ENCODE results near the gene SPRED2.

DNA sequence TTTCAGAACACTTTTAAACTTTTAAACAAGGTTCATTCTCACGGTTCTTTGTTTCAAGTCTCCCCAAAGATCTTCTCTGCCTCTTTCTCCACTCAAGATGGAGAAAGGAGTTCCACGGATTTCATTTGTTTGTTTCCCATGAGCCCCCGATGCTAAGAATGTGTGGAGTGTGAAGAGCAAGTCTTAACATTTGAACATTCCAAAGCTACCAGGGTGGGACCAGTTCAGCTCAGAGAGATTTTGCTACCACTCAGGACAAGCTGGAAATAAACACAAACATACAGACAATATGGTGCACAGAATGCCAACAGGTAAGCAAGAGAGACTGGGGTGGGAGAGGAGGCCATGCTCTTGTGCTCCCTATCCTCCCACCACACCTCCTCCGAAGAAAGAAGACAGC is 56.7 kb downstream of the SPRED2 start:
- TF ChIP-seq, protein P1, sequence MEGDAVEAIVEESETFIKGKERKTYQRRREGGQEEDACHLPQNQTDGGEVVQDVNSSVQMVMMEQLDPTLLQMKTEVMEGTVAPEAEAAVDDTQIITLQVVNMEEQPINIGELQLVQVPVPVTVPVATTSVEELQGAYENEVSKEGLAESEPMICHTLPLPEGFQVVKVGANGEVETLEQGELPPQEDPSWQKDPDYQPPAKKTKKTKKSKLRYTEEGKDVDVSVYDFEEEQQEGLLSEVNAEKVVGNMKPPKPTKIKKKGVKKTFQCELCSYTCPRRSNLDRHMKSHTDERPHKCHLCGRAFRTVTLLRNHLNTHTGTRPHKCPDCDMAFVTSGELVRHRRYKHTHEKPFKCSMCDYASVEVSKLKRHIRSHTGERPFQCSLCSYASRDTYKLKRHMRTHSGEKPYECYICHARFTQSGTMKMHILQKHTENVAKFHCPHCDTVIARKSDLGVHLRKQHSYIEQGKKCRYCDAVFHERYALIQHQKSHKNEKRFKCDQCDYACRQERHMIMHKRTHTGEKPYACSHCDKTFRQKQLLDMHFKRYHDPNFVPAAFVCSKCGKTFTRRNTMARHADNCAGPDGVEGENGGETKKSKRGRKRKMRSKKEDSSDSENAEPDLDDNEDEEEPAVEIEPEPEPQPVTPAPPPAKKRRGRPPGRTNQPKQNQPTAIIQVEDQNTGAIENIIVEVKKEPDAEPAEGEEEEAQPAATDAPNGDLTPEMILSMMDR (IDR thresholded peaks at IDR 0.05) = no peak
- no peak for TF ChIP-seq POLR2A (IDR thresholded peaks at IDR 0.05)
- TF ChIP-seq EP300 (IDR thresholded peaks at IDR 0.05) = no peak

All from tibial nerve (tissue), 4 donors.